OCI-LY7 (cell line): ENCODE data around the gene KIZ. TPM values are rescaled to one million over a fixed set of nuclear protein-coding genes. Genes with fewer than 3 reads are reported as not detected.

Source experiments
- BruUV-seq: library from RNA; stranded (reverse); fragments of 400-500 nt; replicated peaks from 2 replicates; lab custom pipeline; 2021; lab: Mats Ljungman, UMichigan
- CTCF ChIA-PET: fragments of 300-600 bp; sonication (Branson Sonifier 250); formaldehyde crosslinking; loops from one replicate; lab custom pipeline; 2022; ENCODE audit warnings: antibody characterized with exemption; ENCODE audit not compliant: unreplicated experiment; lab: Charles Lee
- POLR2A ChIA-PET: fragments of 300-600 bp; sonication (Branson Sonifier 250); formaldehyde crosslinking; loops from one replicate; lab custom pipeline; 2022; ENCODE audit warnings: antibody characterized with exemption; lab: Charles Lee
- DNase-seq: peaks from one replicate; pipeline ENCODE4 v3.0.0-alpha.2; 2015; ENCODE audit warnings: low spot score
- H2AFZ ChIP-seq: fragments of 200-600 bp; sonication (generic), shearing (Covaris generic); 2 replicates; pipeline ENCODE4 v1.6.1; 2014; ENCODE audit warnings: mild to moderate bottlenecking, antibody characterized with exemption, low read length, moderate library complexity
- H3K27ac ChIP-seq: fragments of 200-600 bp; sonication (generic); 2 replicates; pipeline ENCODE4 v1.5.1; 2014; ENCODE audit warnings: mixed run types, low read depth, mild to moderate bottlenecking, moderate library complexity, low read length, inconsistent platforms; ENCODE audit not compliant: poor library complexity, severe bottlenecking
- H3K36me3 ChIP-seq: fragments of 200-600 bp; sonication (generic); 2 replicates; pipeline ENCODE4 v1.6.1; 2014; ENCODE audit warnings: mild to moderate bottlenecking, antibody characterized with exemption, low read length, moderate library complexity, mixed read lengths; ENCODE audit not compliant: insufficient read depth
- H3K4me1 ChIP-seq: fragments of 200-600 bp; sonication (generic); 2 replicates; pipeline ENCODE4 v1.5.1; 2014; ENCODE audit warnings: mild to moderate bottlenecking, low read length; ENCODE audit not compliant: insufficient read depth, poor library complexity, severe bottlenecking
- H3K4me2 ChIP-seq: fragments of 200-600 bp; sonication (generic); 2 replicates; pipeline ENCODE4 v1.6.1; 2014; ENCODE audit warnings: mild to moderate bottlenecking, low read length
- H3K4me3 ChIP-seq: fragments of 200-600 bp; sonication (generic); 2 replicates; pipeline ENCODE4 v1.5.1; 2014; ENCODE audit warnings: mild to moderate bottlenecking, low read depth, low read length; ENCODE audit not compliant: poor library complexity, severe bottlenecking
- H3K79me2 ChIP-seq: fragments of 200-600 bp; sonication (generic); 2 replicates; pipeline ENCODE4 v1.6.1; 2016; ENCODE audit warnings: low read depth, mild to moderate bottlenecking, low read length, moderate library complexity, mixed read lengths; ENCODE audit not compliant: insufficient read depth
- H3K9me2 ChIP-seq: fragments of 200-600 bp; sonication (generic); 2 replicates; pipeline ENCODE4 v1.6.1; 2016; ENCODE audit warnings: mild to moderate bottlenecking, low read length, mixed read lengths; ENCODE audit not compliant: insufficient read depth
- H3K9me3 ChIP-seq: fragments of 200-600 bp; sonication (generic); 2 replicates; pipeline ENCODE4 v1.6.1; 2014; ENCODE audit warnings: mild to moderate bottlenecking, mixed run types, low read length, mixed read lengths
- H4K20me1 ChIP-seq: fragments of 200-600 bp; sonication (generic); 2 replicates; pipeline ENCODE4 v1.6.1; 2014; ENCODE audit warnings: mild to moderate bottlenecking, antibody characterized with exemption, low read length, moderate library complexity, mixed read lengths; ENCODE audit not compliant: insufficient read depth
- CTCF ChIP-seq: fragments of 200-600 bp; sonication (generic); conservative IDR thresholded peaks from 2 replicates; pipeline ENCODE4 v1.5.1; 2014; ENCODE audit warnings: mild to moderate bottlenecking, antibody characterized with exemption, low read length, moderate library complexity, mixed read lengths
- EZH2phosphoT487 ChIP-seq: fragments of 200-600 bp; sonication (generic); IDR thresholded peaks from 2 replicates; pipeline ENCODE4 v1.6.1; 2018; ENCODE audit warnings: low read depth, borderline replicate concordance, mild to moderate bottlenecking, mixed run types, antibody characterized with exemption, low read length, moderate library complexity, mixed read lengths
- intact Hi-C: fragments of 100-400 bp; cut with micrococcal nuclease; formaldehyde crosslinking; loops from one replicate; pipeline ENCODE4 v1.10.0; 2022; ENCODE audit not compliant: unreplicated experiment
- total RNA-seq, 2 experiments: library from RNA; depleted of rRNA in 1 of 2; stranded (reverse); fragments of >200 nt in 1 of 2; shearing (Covaris generic) in 1 of 2; gene quantifications; 2 replicates each; pipeline ENCODE4 v1.2.3, GENCODE V29; 2014 to 2022

Gene KIZ
- total RNA-seq, 2 experiments from 2014 or later = 16.0 to 23.7 TPM

DNA sequence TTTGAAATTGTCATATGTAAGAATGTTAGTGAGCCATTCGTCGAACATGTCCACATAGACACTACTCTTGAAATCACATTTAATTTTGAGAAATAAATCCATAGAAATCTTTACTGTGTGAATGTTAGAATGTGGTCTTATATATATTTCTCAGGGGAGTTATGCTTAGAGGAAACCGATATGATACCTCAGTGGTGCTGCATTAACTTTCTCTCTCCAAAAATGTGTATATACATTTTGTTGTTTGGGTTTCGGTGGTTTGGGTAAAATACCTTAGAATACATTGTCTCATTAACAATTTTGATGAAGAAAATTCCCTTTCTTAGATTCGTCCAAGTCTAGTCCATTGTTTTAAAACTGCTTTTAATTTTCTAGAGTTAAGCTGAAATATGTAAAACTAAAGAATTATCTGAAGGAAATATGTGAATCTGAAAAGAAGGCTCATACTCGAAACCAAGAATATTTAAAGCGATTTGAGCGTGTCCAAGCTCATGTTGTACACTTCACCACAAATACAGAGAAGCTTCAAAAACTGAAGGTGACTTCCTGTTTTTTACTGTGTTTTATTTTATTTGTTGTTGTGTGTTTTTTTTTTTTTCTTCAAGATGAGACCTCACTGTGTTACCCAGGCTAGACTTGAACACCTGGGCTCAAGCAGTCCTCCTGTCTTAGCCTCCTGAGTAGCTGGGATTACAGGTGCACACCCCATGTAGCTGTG lies 10.3 kb downstream of the KIZ start:
- intact Hi-C loops = no loop called here
- H3K36me3 ChIP-seq = peaks cover 26% of the 10 kb centered on the region
- no peak overlapping the region for H3K4me2 ChIP-seq
- H3K4me3 ChIP-seq = no peak overlapping the region
- H3K9me2 ChIP-seq = no peaks in the 10 kb centered on the region
- H3K4me1 ChIP-seq = no peaks in the 10 kb centered on the region
- H4K20me1 ChIP-seq = no peaks in the 10 kb centered on the region
- no TSS peak for BruUV-seq
- H2AFZ ChIP-seq = no peak overlapping the region
- TF ChIP-seq EZH2phosphoT487 = no peak
- TF ChIP-seq CTCF = no peak
- no peaks in the 10 kb centered on the region for H3K79me2 ChIP-seq
- H3K9me3 ChIP-seq = no peaks in the 10 kb centered on the region
- DNase-seq = no peak
- no peak overlapping the region for H3K27ac ChIP-seq
- CTCF ChIA-PET = no interaction called here
- POLR2A ChIA-PET = interaction anchor here (1.4 kb wide), 1 partner anchor 11 kb away, joined by 5 read pairs; no protein-coding TSS in a partner anchor

DNA sequence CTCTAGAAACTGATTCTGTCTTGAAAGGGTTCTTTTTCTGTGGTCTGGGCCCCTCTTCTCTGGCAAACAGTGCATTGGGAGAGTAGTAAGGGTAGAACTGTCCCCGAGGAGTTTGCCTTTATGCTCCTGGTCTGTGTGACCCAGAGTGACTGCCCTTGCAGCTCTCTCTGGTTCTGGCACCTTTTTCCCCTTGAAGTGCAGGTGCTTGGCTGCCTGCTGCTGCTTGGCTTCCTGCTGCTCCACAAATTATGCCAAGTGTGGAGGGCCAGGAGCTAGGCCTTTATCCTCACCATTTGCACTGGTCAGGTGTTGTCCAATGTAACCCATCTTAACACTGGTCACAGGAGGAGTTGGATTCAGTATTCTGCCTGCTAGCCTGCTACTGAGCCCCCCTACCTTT lies 11.2 kb downstream of the KIZ start:
- intact Hi-C loops = no loop called here
- no peak for DNase-seq
- Histone ChIP-seq H2AFZ (no peak overlapping the region), H3K79me2 (no peaks in the 10 kb centered on the region), H3K27ac (no peak overlapping the region), H3K9me2 (no peaks in the 10 kb centered on the region), H3K4me3 (no peak overlapping the region), H3K9me3 (no peaks in the 10 kb centered on the region), H3K4me1 (no peaks in the 10 kb centered on the region), H4K20me1 (no peaks in the 10 kb centered on the region), H3K36me3 (peaks cover 26% of the 10 kb centered on the region), H3K4me2 (no peak overlapping the region)
- ChIA-PET POLR2A (interaction anchor here (1.4 kb wide), 1 partner anchor 10 kb away, joined by 5 read pairs; no protein-coding TSS in a partner anchor), CTCF (no interaction called here)
- no TSS peak for BruUV-seq
- TF ChIP-seq EZH2phosphoT487 (no peak), CTCF (no peak)
